Dedifferentiated amniotic fluid mesenchymal stem cell (primary cell): ENCODE measurements around the gene ACTA2.

ENCODE experiments used
- DNase-seq: peaks from one replicate; pipeline ENCODE4 v3.0.0-alpha.2; 2016; ENCODE audit errors: extremely low spot score

ACTA2 gene

DNA sequence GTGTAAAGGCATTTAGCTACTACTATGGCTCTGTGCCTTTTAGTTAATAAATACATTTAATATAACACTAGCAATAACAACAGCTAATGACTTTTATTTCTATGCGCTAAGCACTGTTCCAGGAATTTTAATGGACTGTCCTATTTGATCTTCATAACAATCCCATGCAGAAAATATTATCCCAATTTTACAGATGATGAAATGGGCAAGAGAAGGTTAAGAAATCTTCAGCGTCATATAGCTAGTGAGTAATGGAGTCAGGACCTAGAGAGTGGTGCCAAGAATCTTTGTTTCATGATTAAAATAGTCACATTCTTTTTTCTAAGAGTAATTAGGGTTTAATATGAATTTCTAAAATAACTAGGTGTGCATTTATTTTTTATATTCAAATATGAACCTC lies 32.4 kb downstream of the ACTA2 start:
- no peak for DNase-seq

DNA sequence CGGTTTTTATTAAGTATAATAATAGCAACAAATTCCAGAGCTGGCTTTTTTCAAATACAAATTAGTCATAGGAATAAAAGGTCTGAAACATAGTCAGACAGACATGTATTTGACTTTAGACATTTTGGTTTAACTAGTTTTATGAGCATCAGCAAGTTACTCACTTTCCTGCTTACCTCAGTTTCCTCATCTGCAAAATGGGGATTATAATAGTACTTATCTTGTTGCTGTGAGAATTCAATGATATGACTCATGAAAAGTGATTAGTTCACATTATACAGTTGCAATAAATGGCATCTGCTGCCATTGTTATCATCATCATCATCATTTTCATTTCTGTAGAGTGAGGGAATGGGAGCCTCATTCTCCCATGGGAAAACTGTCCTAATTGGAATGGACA lies 33.5 kb downstream of the ACTA2 start:
- DNase-seq = no peak

- peak; percentile 36 for DNase-seq
These were observed 34.2 kb downstream of the ACTA2 start for GRCh38 chr10:88918191-88918905.

DNA sequence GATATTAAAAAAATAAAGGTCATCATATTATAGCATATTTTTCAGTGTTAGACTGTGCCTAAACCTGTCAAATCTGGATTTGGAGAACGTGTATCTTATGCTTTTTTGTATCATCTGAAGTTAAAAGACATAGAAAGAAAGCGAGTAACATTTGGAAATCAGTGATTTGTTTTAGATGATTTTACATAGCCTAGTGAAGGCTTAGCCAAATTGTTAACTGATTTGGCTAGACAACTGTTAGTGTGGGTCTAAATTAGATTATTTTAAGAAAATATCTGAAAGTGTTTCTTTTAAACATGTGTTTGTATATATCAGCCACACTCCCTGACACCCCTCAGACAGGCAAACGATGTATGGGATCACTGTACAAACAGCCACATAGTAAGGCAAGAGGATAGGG lies 35.6 kb downstream of the ACTA2 start:
- DNase-seq = no peak

DNA sequence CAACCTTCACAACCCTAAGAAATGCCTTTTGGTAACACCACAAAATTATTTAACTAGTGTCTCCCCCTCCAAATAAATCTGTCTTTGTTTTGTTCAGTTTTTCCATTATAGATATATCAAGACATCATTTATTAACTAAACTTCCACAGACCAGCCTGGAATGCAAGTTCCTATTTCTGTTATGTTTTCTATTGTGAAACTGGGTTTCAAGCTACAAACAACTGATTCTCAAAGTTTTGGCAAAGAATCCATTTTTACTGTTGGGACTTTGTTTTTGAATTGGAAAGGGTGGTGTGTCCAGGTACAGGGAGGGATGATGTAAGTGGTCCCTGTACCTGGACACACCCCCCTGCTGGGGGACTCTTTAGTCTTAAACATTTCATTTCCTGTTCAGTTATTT lies 36.3 kb downstream of the ACTA2 start:
- DNase-seq = no peak

GRCh38 chr10:88915781-88916180 lies 36.8 kb downstream of the ACTA2 start:
- no peak for DNase-seq

DNA sequence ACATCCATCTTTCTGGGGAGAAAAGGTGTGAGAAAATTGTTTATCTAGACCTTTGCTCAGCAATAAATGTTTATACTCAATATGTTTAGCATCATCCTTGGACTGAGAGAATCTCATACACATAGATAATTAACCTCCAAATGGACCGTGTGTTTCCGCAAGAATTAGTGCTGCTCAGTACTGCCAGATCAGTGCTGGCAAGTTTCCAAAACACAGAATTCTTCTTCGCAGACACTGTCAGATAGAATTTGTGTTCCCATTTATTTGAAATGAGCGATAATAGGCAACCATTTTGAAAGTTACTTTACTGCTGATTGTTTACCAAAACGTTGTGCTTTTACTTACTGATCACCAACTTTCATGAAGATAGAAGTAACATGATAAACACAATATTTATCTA lies 38.8 kb downstream of the ACTA2 start:
- no peak for DNase-seq

DNA sequence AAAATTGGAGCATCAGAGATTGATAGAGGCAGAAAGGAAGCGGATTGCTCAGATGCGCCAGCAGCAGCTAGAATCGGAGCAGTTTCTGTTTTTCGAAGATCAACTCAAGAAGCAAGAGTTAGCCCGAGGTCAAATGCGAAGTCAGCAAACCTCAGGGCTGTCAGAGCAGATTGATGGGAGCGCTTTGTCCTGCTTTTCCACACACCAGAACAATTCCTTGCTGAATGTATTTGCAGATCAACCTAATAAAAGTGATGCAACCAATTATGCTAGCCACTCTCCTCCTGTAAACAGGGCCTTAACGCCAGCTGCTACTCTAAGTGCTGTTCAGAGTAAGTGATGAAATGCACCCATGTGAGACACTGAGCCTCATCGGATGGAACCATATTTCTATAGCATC lies 39.4 kb downstream of the ACTA2 start:
- DNase-seq = no peak

DNA sequence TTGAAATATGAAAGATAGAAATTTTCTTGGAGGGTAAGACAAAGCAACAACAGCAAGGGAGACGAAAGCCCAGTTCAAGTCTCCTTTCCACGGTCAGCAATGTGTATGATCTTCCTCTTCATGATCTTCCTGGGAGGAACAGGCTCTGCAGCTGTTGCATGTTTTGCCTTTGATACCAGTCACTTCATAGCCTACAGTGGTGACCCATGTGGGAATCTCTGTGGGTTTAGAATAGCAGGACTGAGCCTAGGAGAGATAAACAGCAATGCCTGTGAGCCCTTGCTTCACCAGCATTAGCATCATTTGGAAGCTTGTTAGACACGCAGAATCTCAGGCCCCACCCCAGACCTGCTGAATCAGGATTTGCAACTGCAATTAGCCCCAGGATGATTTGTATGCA lies 40.7 kb downstream of the ACTA2 start:
- DNase-seq = no peak

DNA sequence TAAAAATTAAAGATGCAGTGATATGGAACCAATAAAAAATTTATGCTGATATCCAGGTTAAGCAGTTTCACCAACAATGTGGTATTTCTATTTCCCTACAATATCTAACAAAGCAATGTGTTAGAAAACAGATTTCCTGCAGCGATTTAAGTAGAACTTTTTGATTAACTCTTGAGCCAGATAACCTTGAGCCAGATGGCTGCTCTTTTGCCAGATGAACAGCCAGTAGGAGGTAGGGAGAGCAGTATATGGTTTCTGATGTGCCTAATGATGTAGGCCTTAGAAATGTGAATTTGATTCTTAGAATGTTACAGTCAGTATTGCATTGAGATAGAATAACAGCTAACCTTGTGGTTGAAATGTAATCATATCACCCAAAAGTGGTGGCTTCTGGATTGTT lies 41.5 kb downstream of the ACTA2 start:
- DNase-seq = no peak

- no peak for DNase-seq
These were observed 44.4 kb downstream of the ACTA2 start for GRCh38 chr10:88908194-88908593.

GRCh38 chr10:88906921-88907320 lies 45.7 kb downstream of the ACTA2 start:
- DNase-seq = no peak

- DNase-seq = no peak
These were observed 48.9 kb downstream of the ACTA2 start for GRCh38 chr10:88903715-88904114.

DNA sequence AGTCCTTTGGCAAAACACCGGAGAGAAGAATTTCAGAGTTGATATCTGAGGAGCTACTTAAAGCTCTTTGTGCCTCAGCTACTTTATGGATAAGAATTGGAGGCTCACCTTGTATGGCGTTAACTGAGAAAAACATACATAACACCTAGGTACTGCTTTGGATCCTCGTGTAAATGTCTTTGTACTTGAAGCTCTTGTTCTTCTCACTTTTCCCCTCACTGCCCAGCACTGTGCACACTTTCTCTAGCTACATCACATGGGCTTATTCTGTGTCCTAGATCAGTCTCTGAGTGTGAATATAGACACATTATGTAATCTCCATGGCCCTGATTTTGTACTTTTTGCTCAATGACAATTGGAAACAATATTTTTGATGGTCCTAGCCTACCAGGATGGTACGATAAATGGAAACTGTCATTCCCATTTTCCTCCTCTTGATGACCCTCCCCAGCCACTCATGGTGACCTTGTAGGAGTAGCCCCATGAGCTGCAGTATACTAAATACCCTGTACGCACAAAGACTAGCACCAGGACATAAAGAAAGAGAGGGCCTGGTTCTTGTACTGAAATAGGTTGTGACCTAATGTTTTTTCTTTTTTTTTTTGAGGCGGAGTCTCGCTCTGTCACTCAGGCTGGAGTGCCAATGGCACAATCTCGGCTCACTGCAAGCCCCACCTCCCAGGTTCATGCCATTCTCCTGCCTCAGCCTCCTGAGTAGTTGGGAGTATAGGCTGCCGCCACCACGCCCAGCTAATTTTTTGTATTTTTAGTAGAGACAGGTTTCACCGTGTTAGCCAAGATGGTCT lies 50.4 kb downstream of the ACTA2 start:
- no peak for DNase-seq

DNA sequence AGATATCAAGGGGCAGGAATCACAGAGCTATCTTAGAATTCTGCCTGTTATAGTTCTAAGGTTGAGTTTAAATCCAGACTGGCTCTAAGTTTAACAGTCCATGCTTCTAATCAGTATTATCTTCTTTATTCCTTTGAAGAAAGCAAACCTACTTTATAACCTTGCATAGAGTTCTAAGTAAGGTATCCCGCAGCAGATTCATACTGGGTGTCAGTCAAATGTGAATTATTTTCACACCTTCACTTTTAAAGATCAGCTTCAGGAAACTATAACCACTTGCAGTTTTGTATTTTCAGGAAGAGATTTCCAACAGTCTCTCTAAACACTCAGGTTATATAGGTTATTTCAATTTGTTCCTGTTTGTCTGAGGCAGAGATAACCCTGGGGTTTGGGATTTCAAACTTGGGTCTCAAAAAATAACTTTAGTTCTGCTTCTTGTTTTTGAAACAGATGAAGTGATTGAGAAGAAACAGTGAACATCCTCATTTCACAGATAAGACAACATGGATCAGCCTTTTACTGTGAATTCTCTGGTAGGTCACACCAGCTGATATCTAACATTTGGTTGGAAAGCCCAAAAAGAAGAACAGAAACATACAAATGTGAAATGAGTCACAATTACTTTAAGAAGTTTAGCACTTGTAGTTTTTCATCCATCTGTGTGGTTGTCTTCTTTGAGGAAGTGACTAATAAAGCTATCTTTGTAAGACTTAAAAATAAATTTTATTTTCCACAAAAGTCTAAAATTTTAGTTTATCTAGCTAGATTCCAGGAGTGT lies 51.2 kb downstream of the ACTA2 start:
- DNase-seq = no peak

DNA sequence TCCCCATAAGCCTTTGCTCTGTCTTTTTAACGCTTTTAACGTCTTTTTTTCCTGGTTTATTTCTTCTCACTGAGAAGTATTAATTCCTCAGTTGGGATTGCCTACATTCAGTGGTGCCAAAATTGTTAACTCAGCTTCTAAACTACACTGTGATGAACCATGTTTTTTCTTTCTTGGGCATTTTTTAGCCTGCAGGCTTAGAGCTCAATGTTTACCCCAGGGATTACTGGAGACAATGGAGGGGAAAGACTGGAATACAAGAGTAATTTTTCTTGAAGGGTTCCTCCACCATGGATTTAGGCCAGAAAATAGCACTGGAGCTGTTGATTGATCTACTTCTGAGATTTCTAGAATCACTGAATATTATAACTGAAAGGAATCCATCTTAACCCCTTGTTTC lies 52.7 kb downstream of the ACTA2 start:
- no peak for DNase-seq

GRCh38 chr10:88898727-88899126 lies 53.8 kb downstream of the ACTA2 start:
- DNase-seq = no peak

DNA sequence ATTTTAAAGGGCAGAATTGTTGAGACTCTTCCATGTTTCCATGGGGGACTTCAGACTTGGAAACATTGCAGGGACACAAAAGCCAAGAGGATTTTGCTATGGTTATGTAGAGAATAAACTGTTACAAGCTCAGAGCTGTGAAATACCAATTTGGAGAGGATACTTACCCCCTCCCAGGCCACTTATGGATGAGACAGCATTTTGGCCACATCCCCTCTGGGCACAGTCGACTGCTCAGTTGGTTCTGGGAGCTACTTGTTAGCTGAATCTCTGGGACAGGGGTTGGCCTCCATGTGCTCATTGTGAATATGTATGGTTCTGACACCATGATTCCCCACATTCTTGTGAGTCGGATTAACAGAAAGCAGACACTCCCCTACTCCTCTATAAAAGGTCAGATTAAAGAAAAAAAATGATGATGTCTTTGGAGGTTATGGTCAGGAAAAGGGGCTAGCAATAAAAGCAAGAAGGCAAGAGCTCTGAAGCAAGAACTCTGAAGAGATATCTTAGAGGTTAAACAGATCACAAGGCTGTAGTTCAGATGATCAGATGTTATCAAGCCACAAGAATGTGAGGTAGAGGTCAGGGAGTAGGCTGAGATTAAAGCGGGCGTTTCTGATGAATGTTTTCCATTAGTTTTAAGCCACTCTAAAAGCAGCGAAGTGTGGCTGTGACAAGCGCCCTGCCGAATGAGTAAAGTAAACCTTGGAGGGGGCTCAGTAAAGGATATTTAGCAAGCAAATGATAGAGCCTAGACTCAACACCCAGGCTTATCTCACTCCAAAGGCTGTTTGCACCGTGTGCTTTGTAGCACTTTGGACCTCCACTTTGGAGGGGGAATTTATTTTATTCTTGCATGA lies 55.3 kb downstream of the ACTA2 start:
- no peak for DNase-seq

- DNase-seq = no peak
These were observed 56.1 kb downstream of the ACTA2 start for GRCh38 chr10:88896372-88896993.

- DNase-seq = no peak
These were observed 57.3 kb downstream of the ACTA2 start for GRCh38 chr10:88895250-88895649.

DNA sequence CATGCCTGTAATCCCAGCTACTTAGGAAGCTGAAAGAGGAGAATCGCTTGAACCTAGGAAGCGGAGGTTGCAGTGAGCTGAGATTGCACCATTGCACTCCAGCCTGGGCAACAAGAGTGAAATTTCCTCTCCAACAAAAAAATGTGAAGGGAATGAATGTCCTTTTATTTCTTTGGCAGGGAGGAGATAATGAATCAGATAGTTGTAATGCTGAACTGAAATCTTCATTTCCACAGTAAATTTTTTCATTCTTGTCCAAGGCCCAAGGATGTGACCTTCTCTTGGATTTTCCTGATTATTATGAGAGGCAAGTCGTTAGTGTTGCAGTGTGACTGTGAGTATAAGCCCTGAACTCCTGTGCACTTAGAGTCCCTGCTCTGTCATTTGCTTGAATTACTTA lies 59.0 kb downstream of the ACTA2 start:
- DNase-seq = no peak
